Chondrocyte (in vitro differentiated cells): ENCODE data around the gene LPO. TPM values are rescaled to one million over a fixed set of nuclear protein-coding genes. Genes with fewer than 3 reads are reported as not detected.
A peak's percentile ranks its signal among the peaks of the same experiment; 100 is the strongest.

Experiments
- DNase-seq: peaks from one replicate; pipeline ENCODE4 v3.0.0; 2021; ENCODE audit warnings: mixed read lengths, low spot score
- H3K27ac Mint-ChIP-seq: one replicate; pipeline ENCODE4 v1.8.0; 2021; ENCODE audit warnings: mild to moderate bottlenecking, moderate library complexity, mixed read lengths; ENCODE audit not compliant: unreplicated experiment
- H3K27me3 Mint-ChIP-seq: 2 replicates; pipeline ENCODE4 v1.8.0; 2021; ENCODE audit warnings: low read depth, mixed read lengths
- H3K36me3 Mint-ChIP-seq: 2 replicates; pipeline ENCODE4 v1.8.0; 2021; ENCODE audit warnings: low read depth, mixed read lengths
- H3K4me1 Mint-ChIP-seq: 2 replicates; pipeline ENCODE4 v1.8.0; 2021; ENCODE audit warnings: low read depth, mild to moderate bottlenecking, mixed read lengths
- H3K4me3 Mint-ChIP-seq: one replicate; pipeline ENCODE4 v1.8.0; 2021; ENCODE audit warnings: mild to moderate bottlenecking, moderate library complexity, mixed read lengths; ENCODE audit not compliant: unreplicated experiment
- H3K9me3 Mint-ChIP-seq: 2 replicates; pipeline ENCODE4 v1.8.0; 2021; ENCODE audit warnings: low read depth, mixed read lengths
- CTCF ChIP-seq: fragments of 200-600 bp; sonication (generic); IDR thresholded peaks from 2 replicates; pipeline ENCODE4 v1.5.0; 2021; ENCODE audit warnings: antibody characterized with exemption, mild to moderate bottlenecking, moderate library complexity
- total RNA-seq: library from RNA; stranded (reverse); gene quantifications from 3 replicates; pipeline ENCODE4 v1.2.1, GENCODE V29; 2021

The LPO gene
- total RNA-seq, 1 donor from 2014 or later = not detected

GRCh38 chr17:58265271-58265670 is 26.9 kb downstream of the LPO start:
- H3K36me3 Mint-ChIP-seq = peaks cover 2% of the 10 kb centered on the region
- peaks cover 10% of the 10 kb centered on the region for H3K9me3 Mint-ChIP-seq
- no peak overlapping the region for H3K4me3 Mint-ChIP-seq
- H3K27me3 Mint-ChIP-seq = peaks cover 49% of the 10 kb centered on the region
- H3K27ac Mint-ChIP-seq = no peak overlapping the region
- TF ChIP-seq CTCF = no peak
- H3K4me1 Mint-ChIP-seq = no peaks in the 10 kb centered on the region
- no peak for DNase-seq

- peaks cover 43% of the 10 kb centered on the region for H3K27me3 Mint-ChIP-seq
- H3K9me3 Mint-ChIP-seq = peaks cover under 1% of the 10 kb centered on the region
- no peaks in the 10 kb centered on the region for H3K36me3 Mint-ChIP-seq
- TF ChIP-seq CTCF = no peak
- H3K27ac Mint-ChIP-seq = no peak overlapping the region
- H3K4me1 Mint-ChIP-seq = no peaks in the 10 kb centered on the region
- H3K4me3 Mint-ChIP-seq = no peak overlapping the region
- peak; percentile 30 for DNase-seq
Observed at GRCh38 chr17:58265902-58266875, 27.8 kb downstream of the LPO start.

GRCh38 chr17:58267347-58268324 is 29.3 kb downstream of the LPO start:
- TF ChIP-seq CTCF = no peak
- DNase-seq = peak; percentile 81
- H3K4me1 Mint-ChIP-seq = no peaks in the 10 kb centered on the region
- no peaks in the 10 kb centered on the region for H3K9me3 Mint-ChIP-seq
- peaks cover 35% of the 10 kb centered on the region for H3K27me3 Mint-ChIP-seq
- H3K4me3 Mint-ChIP-seq = no peak overlapping the region
- no peaks in the 10 kb centered on the region for H3K36me3 Mint-ChIP-seq
- H3K27ac Mint-ChIP-seq = no peak overlapping the region

GRCh38 chr17:58268326-58268725 is 29.9 kb downstream of the LPO start:
- Mint-ChIP-seq H3K4me1 (no peaks in the 10 kb centered on the region), H3K4me3 (no peak overlapping the region), H3K9me3 (no peaks in the 10 kb centered on the region), H3K27ac (no peak overlapping the region), H3K36me3 (no peaks in the 10 kb centered on the region), H3K27me3 (peaks cover 33% of the 10 kb centered on the region)
- peak; percentile 43 for DNase-seq
- TF ChIP-seq CTCF = no peak
